A673 (cell line): Measurements from ENCODE around the gene TMTC3. TPM values are rescaled to one million over a fixed set of nuclear protein-coding genes. Genes with fewer than 3 reads are reported as not detected.
A peak's percentile ranks its signal among the peaks of the same experiment; 100 is the strongest.

ENCODE experiments used
- BruUV-seq: library from RNA; stranded (reverse); fragments of 400-500 nt; replicated peaks from 2 replicates; lab custom pipeline; 2021; lab: Mats Ljungman, UMichigan
- CTCF ChIA-PET: fragments of 300-600 bp; sonication (Branson Sonifier 250); formaldehyde crosslinking; loops from one replicate; lab custom pipeline; 2022; ENCODE audit warnings: antibody characterized with exemption; lab: Charles Lee
- POLR2A ChIA-PET: fragments of 300-600 bp; sonication (Branson Sonifier 250); formaldehyde crosslinking; loops from one replicate; lab custom pipeline; 2022; ENCODE audit warnings: antibody characterized with exemption; ENCODE audit not compliant: low non-redundant PET; lab: Charles Lee
- DNase-seq: peaks from one replicate; pipeline ENCODE4 v3.0.0-alpha.2; 2015; ENCODE audit warnings: low spot score
- H3K27ac ChIP-seq: fragments of 200-600 bp; sonication (generic); 2 replicates; pipeline ENCODE4 v1.5.1; 2016; ENCODE audit warnings: mixed run types, low read depth, mild to moderate bottlenecking, mixed read lengths, antibody characterized with exemption, low read length; ENCODE audit not compliant: poor library complexity, severe bottlenecking
- H3K27me3 ChIP-seq: fragments of 200-600 bp; sonication (generic); replicated peaks from 2 replicates; pipeline ENCODE4 v1.6.1; 2017; ENCODE audit warnings: mixed run types, low read depth, mild to moderate bottlenecking, mixed read lengths, antibody characterized with exemption, low read length; ENCODE audit not compliant: insufficient read depth, poor library complexity
- H3K36me3 ChIP-seq: fragments of 200-600 bp; sonication (generic); 2 replicates; pipeline ENCODE4 v1.6.1; 2016; ENCODE audit warnings: mixed run types, mild to moderate bottlenecking, mixed read lengths, antibody characterized with exemption, low read length; ENCODE audit not compliant: insufficient read depth, poor library complexity, severe bottlenecking
- H3K4me1 ChIP-seq: fragments of 200-600 bp; sonication (generic); 2 replicates; pipeline ENCODE4 v1.6.1; 2017; ENCODE audit warnings: mixed run types, mild to moderate bottlenecking, mixed read lengths, antibody characterized with exemption, low read length; ENCODE audit not compliant: insufficient read depth, poor library complexity, severe bottlenecking
- H3K4me3 ChIP-seq: fragments of 200-600 bp; sonication (generic); 2 replicates; pipeline ENCODE4 v1.5.1; 2016; ENCODE audit warnings: low read depth, mixed run types, mild to moderate bottlenecking, mixed read lengths, low read length; ENCODE audit not compliant: poor library complexity, severe bottlenecking
- H3K9me3 ChIP-seq: fragments of 200-600 bp; sonication (generic); 2 replicates; pipeline ENCODE4 v1.6.1; 2016; ENCODE audit warnings: mixed run types, low read depth, mild to moderate bottlenecking, mixed read lengths, antibody characterized with exemption, low read length; ENCODE audit not compliant: poor library complexity, severe bottlenecking
- EZH2 ChIP-seq: fragments of 200-600 bp; sonication (generic); IDR thresholded peaks from 2 replicates; pipeline ENCODE4 v1.6.1; 2017; ENCODE audit warnings: borderline replicate concordance, low read depth, mild to moderate bottlenecking, mixed read lengths, antibody characterized with exemption, low read length; ENCODE audit not compliant: poor library complexity, severe bottlenecking
- intact Hi-C: fragments of 100-400 bp; cut with micrococcal nuclease; formaldehyde crosslinking; loops from one replicate; pipeline ENCODE4 v1.10.0; 2022; ENCODE audit not compliant: unreplicated experiment
- total RNA-seq: library from RNA; stranded (reverse); gene quantifications from 2 replicates; pipeline ENCODE4 v1.2.3, GENCODE V29; 2021
- TF ChIP-seq, protein P1 (sequence below): fragments of 300-800, 200-600 bp; sonication (generic); conservative IDR thresholded peaks from 2 replicates; pipeline ENCODE4 v1.5.1; 2017; ENCODE audit warnings: low read depth, mild to moderate bottlenecking, antibody characterized with exemption, low read length, moderate library complexity, mixed read lengths

TMTC3 gene
- total RNA-seq, 1 experiment from 2014 or later = 31.6 TPM

- Histone ChIP-seq H3K27ac (peak overlapping the region; percentile 10), H3K4me3 (no peak overlapping the region), H3K4me1 (peaks cover 22% of the 10 kb centered on the region), H3K36me3 (no peaks in the 10 kb centered on the region), H3K27me3 (no peaks in the 10 kb centered on the region), H3K9me3 (no peaks in the 10 kb centered on the region)
- DNase-seq = peak; percentile 8
- POLR2A ChIA-PET = no interaction called here
- BruUV-seq = no TSS peak
- CTCF ChIA-PET = no interaction called here
- intact Hi-C loops = loop anchor here (5.0 kb wide), 1 partner anchor 851 kb away; no protein-coding TSS in a partner anchor
- TF ChIP-seq EZH2 = no peak
Measured at GRCh38 chr12:88145567-88146505, 3.7 kb downstream of the TMTC3 start.

GRCh38 chr12:88150063-88150462 lies 8.0 kb downstream of the TMTC3 start:
- Histone ChIP-seq H3K9me3 (no peaks in the 10 kb centered on the region), H3K27ac (no peak overlapping the region), H3K27me3 (no peaks in the 10 kb centered on the region), H3K36me3 (no peaks in the 10 kb centered on the region), H3K4me1 (peaks cover 12% of the 10 kb centered on the region), H3K4me3 (no peak overlapping the region)
- BruUV-seq = no TSS peak
- intact Hi-C loops = loop anchor here (5.0 kb wide), 1 partner anchor 242 kb away; no protein-coding TSS in a partner anchor
- ChIA-PET POLR2A (no interaction called here), CTCF (no interaction called here)
- TF ChIP-seq, protein P1, sequence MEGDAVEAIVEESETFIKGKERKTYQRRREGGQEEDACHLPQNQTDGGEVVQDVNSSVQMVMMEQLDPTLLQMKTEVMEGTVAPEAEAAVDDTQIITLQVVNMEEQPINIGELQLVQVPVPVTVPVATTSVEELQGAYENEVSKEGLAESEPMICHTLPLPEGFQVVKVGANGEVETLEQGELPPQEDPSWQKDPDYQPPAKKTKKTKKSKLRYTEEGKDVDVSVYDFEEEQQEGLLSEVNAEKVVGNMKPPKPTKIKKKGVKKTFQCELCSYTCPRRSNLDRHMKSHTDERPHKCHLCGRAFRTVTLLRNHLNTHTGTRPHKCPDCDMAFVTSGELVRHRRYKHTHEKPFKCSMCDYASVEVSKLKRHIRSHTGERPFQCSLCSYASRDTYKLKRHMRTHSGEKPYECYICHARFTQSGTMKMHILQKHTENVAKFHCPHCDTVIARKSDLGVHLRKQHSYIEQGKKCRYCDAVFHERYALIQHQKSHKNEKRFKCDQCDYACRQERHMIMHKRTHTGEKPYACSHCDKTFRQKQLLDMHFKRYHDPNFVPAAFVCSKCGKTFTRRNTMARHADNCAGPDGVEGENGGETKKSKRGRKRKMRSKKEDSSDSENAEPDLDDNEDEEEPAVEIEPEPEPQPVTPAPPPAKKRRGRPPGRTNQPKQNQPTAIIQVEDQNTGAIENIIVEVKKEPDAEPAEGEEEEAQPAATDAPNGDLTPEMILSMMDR = no peak
- no peak for TF ChIP-seq EZH2
- no peak for DNase-seq

GRCh38 chr12:88153959-88154358 lies 11.9 kb downstream of the TMTC3 start:
- no peaks in the 10 kb centered on the region for H3K9me3 ChIP-seq
- no peak overlapping the region for H3K4me3 ChIP-seq
- intact Hi-C loops = loop anchor here (5.0 kb wide), 1 partner anchor 238 kb away; no protein-coding TSS in a partner anchor
- no peaks in the 10 kb centered on the region for H3K36me3 ChIP-seq
- peak; percentile 41 for DNase-seq
- ChIA-PET CTCF (no interaction called here), POLR2A (no interaction called here)
- H3K4me1 ChIP-seq = no peaks in the 10 kb centered on the region
- no TSS peak for BruUV-seq
- no peaks in the 10 kb centered on the region for H3K27me3 ChIP-seq
- H3K27ac ChIP-seq = no peak overlapping the region
- TF ChIP-seq, protein P1 = peak; percentile 56; the same call in 1 of the 2 replicates
- TF ChIP-seq EZH2 = no peak
